PC-9 (cell line): ENCODE measurements around the gene PORCN.

Experiments
- CTCF ChIP-seq: fragments of 200-600 bp; sonication (generic); conservative IDR thresholded peaks from 2 replicates; pipeline ENCODE4 v1.6.1; 2017; ENCODE audit warnings: mixed run types, antibody characterized with exemption, mild to moderate bottlenecking, moderate library complexity
- EZH2 ChIP-seq: fragments of 200-600 bp; sonication (generic); IDR thresholded peaks from 2 replicates; pipeline ENCODE4 v1.8.0; 2017; ENCODE audit warnings: antibody characterized with exemption, low read depth

- TF ChIP-seq CTCF (no peak), EZH2 (no peak)
Observed at GRCh38 chrX:48492293-48492910, 16.4 kb upstream of the PORCN start.
